Dermis blood vessel endothelial cell (primary cell): ENCODE data around the gene DXO. TPM values are rescaled to one million over a fixed set of nuclear protein-coding genes. Genes with fewer than 3 reads are reported as not detected.
A peak's percentile ranks its signal among the peaks of the same experiment; 100 is the strongest.
"Not testable (repeated sequence)": the region's sequence is repeated elsewhere in the genome, so short reads cannot be mapped to it uniquely, and the experiment has no call there.

Source experiments
- DNase-seq: peaks from one replicate; pipeline ENCODE4 v3.0.0; 2010
- total RNA-seq: library from RNA; depleted of rRNA; stranded (reverse); fragments of >200 nt; gene quantifications from 2 replicates; pipeline ENCODE4 v1.2.3, GENCODE V29; 2014

DXO gene
- total RNA-seq, 1 donor from 2014 or later, result 14.6 TPM

DNA sequence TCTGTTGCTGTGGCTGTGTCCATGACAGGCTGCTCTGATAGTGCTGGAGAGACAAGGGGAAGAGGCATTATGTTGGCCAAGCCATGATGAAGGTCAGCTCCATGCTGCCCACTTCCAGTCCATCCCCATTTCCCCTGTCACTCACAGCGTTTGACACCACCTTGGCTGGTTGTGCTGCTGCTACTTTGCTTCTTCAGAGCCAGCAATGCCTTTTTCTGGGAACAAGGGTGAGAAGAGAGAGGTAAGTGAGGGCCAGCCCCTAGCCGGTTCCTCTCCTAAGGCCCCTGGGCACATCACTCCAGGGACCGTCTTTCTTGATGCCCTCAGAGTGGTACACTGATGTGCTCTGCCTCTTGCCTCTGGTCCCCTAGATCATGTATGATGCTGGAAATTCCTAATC, 15.1 kb downstream of the DXO start:
- DNase-seq, result no peak

GRCh38 chr6:31954511-31954910, 17.4 kb downstream of the DXO start:
- no peak for DNase-seq

- DNase-seq, result no peak
Observed at GRCh38 chr6:31952890-31953289, 19.0 kb downstream of the DXO start.

GRCh38 chr6:31952140-31952805, 19.7 kb downstream of the DXO start:
- peak; percentile 81 for DNase-seq

GRCh38 chr6:31949926-31950548, 21.9 kb downstream of the DXO start:
- DNase-seq, result no peak

DNA sequence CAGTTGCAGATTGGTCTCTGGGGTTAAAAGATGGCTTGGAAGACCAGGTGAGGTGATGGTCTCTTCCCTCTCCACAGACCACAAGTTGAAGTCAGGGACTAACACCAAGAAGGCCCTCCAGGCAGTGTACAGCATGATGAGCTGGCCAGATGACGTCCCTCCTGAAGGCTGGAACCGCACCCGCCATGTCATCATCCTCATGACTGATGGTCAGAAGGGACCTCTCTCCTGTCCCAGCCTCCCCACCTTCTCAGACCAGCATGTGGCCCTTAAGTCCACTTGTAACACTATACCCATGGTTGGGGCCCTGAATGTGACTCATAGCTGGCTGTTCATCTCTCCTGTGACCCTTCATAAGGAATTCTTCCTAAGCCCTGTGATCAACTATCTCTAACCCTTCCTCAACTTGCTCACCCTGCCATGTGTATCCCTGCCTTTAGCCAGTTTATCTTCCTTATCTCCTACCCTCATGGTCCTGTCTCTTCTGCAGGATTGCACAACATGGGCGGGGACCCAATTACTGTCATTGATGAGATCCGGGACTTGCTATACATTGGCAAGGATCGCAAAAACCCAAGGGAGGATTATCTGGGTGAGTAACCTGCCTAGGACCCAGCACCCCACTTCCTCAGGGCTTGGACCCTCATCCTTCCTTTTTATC, 23.1 kb downstream of the DXO start:
- no peak for DNase-seq

GRCh38 chr6:31948306-31948705, 23.6 kb downstream of the DXO start:
- DNase-seq, result no peak

- no peak for DNase-seq
Observed at GRCh38 chr6:31947864-31948263, 24.1 kb downstream of the DXO start.

- no peak for DNase-seq
Observed at GRCh38 chr6:31947070-31947675, 24.8 kb downstream of the DXO start.

DNA sequence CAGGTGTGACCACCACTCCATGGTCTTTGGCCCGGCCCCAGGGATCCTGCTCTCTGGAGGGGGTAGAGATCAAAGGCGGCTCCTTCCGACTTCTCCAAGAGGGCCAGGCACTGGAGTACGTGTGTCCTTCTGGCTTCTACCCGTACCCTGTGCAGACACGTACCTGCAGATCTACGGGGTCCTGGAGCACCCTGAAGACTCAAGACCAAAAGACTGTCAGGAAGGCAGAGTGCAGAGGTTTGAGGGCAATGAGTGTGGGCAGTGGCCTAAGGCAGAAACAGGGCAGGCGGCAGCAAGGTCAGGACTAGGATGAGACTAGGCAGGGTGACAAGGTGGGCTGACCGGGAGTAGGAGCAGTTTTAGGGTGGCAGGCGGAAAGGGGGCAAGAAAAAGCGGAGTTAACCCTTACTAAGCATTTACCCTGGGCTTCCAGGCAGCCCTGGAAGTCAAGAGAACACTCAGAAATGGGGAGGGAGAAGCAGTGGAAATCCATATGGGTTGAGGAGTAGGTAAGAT, 25.5 kb downstream of the DXO start:
- no peak for DNase-seq

DNA sequence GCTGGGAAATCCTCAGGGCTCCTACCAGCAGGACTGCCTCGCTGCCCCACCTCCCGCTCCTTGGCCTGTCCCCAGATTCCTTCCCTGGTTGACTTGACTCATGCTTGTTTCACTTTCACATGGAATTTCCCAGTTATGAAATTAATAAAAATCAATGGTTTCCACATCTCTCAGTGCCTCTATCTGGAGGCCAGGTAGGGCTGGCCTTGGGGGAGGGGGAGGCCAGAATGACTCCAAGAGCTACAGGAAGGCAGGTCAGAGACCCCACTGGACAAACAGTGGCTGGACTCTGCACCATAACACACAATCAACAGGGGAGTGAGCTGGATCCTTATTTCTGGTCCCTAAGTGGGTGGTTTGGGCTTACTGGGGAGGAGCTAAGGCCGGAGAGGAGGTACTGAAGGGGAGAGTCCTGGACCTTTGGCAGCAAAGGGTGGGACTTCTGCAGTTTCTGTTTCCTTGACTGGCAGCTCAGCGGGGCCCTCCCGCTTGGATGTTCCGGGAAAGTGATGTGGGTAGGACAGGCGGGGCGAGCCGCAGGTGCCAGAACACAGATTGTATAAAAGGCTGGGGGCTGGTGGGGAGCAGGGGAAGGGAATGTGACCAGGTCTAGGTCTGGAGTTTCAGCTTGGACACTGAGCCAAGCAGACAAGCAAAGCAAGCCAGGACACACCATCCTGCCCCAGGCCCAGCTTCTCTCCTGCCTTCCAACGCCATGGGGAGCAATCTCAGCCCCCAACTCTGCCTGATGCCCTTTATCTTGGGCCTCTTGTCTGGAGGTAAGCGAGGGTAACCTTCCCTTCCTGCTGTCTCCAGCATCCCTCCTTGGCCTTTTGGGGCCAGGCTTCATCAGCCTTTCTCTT, 26.2 kb downstream of the DXO start, which contains the start of gene CFB:
Gene CFB, plus strand, starts transcription at position 589 of the 863 bp plus-strand sequence. Its CDS starts 127 bp downstream, at position 716.
- DNase-seq, result peak; percentile 51

GRCh38 chr6:31945154-31945506, 26.8 kb downstream of the DXO start:
- DNase-seq, result no peak

DNA sequence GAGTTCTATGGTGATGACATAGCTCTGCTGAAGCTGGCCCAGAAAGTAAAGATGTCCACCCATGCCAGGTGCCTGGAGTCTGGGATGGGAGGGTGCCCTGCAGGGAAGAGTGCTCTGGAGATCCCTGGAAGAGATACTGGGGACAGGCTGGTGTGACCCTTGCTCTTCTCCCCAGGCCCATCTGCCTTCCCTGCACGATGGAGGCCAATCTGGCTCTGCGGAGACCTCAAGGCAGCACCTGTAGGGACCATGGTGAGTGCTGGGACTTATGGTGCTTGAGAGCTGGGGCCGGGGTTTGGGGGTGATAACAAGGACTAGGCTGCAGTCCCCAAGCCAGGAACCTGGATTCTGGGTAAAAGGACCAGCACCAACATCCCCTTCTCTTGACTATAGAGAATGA, 28.2 kb downstream of the DXO start:
- no peak for DNase-seq

DNA sequence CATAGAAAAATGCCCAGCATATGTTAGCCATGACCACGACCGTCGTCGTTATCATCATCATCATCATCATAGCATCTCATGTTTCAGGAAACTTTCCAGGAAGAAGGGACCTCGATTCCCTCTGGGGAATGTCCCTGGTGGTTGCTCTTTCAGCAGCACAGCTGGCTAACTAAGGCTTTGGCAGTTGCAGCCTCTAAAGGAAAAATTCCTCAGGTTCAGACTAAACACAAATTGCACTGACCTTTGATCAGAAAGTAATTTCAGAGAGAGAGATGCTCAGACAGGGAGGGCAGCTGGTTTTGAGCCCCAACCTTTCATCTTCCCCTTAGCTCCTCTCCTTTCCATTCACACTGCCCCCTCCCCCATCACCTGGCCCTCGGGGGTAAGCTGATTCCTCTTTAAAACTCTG, 31.7 kb downstream of the DXO start:
- no peak for DNase-seq

DNA sequence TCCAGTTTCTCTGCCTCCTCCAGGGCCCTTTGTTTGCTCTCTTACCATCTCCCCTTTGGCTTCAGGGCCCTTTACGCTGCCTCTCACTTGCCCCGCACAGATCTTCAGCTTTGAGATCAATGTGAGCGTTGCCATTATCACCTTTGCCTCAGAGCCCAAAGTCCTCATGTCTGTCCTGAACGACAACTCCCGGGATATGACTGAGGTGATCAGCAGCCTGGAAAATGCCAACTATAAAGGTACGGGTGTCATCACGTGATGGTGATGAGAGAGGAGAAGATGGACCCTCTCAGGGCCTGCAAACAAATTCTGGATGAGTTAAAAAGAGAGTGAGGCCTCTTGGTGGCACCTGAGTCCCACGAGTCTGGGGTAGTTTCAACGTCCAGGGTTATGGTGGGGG, 36.1 kb downstream of the DXO start:
- no peak for DNase-seq

GRCh38 chr6:31935021-31935420, 36.9 kb downstream of the DXO start:
- no peak for DNase-seq

GRCh38 chr6:31933537-31933936, 38.4 kb downstream of the DXO start:
- no peak for DNase-seq

DNA sequence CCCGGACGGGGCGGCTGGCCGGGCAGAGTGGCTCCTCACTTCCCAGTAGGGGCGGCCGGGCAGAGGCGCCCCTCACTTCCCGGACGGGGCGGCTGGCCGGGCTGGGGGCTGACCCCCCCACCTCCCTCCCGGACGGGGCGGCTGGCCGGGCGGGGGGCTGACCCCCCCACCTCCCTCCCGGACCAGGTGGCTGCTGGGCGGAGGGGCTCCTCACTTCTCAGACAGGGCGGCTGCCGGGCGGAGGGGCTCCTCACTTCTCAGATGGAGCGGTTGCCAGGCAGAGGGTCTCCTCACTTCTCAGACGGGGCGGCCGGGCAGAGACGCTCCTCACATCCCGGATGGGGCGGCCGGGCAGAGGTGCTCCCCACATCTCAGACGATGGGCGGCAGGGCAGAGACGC, 39.8 kb downstream of the DXO start:
- not testable (repeated sequence) for DNase-seq

GRCh38 chr6:31930962-31931361, 41.0 kb downstream of the DXO start:
- no peak for DNase-seq

GRCh38 chr6:31928672-31928939, 43.3 kb downstream of the DXO start:
- no peak for DNase-seq

DNA sequence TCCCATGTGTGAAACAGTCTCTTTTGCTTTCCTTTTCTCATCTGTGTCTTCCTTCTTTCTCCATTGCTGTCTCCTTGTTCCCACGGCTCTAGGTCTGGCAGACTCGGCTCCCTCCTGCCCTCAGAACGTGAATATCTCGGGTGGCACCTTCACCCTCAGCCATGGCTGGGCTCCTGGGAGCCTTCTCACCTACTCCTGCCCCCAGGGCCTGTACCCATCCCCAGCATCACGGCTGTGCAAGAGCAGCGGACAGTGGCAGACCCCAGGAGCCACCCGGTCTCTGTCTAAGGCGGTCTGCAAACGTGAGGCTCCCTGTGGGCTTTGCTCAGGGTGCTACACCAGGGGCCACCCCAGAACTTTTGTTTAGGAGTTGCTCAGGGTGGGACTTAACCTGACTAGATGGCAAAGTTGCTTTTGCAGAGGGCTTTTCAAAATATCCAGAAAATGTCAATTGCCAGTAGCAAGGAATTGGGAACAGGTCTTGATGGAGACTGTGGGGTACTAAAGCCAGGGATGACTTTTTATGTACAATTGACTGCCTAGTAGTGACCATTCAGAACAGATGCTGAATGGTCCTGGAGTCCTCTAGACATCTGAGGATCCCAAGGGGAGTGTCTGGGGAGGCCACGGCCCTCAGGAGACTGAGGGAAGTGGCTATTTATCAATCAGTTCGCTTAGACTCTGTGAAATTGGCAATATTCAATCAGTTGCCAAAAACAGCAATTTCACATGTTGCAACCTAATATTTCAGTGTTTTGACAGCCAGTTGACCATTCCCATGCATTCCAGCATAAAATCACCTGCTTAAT, 43.9 kb downstream of the DXO start:
- no peak for DNase-seq
